HG03575 (cell line): ENCODE measurements around the gene GAS6.
"Not testable (repeated sequence)": the region's sequence is repeated elsewhere in the genome, so short reads cannot be mapped to it uniquely, and the experiment has no call there.

Source experiments
- ATAC-seq: cut with Tn5 transposase; IDR thresholded peaks from one replicate; pipeline ENCODE4 v1.9.1; 2021; ENCODE audit not compliant: unreplicated experiment, insufficient number of reproducible peaks, low FRiP score; ENCODE audit errors: extremely low read depth

The GAS6 gene

GRCh38 chr13:113875429-113875815, 11.5 kb upstream of the GAS6 start:
- no peak for ATAC-seq

- no peak for ATAC-seq
Measured at GRCh38 chr13:113874579-113875428, 10.9 kb upstream of the GAS6 start.

GRCh38 chr13:113874177-113874576, 10.3 kb upstream of the GAS6 start:
- ATAC-seq = no peak

GRCh38 chr13:113869263-113869662, 5.4 kb upstream of the GAS6 start:
- ATAC-seq = no peak

GRCh38 chr13:113867913-113868312, 4.0 kb upstream of the GAS6 start:
- not testable (repeated sequence) for ATAC-seq

GRCh38 chr13:113865427-113865826, 1.6 kb upstream of the GAS6 start:
- no peak for ATAC-seq

- no peak for ATAC-seq
Measured at GRCh38 chr13:113864273-113864890, 506 bp upstream of the GAS6 start.

GRCh38 chr13:113862931-113863523, 849 bp downstream of the GAS6 start:
- ATAC-seq = no peak

- ATAC-seq = no peak
Measured at GRCh38 chr13:113862191-113862930, 1.5 kb downstream of the GAS6 start.

- no peak for ATAC-seq
Measured at GRCh38 chr13:113861433-113862030, 2.3 kb downstream of the GAS6 start.

- no peak for ATAC-seq
Measured at GRCh38 chr13:113860665-113861432, 3.0 kb downstream of the GAS6 start.

- ATAC-seq = no peak
Measured at GRCh38 chr13:113860051-113860664, 3.7 kb downstream of the GAS6 start.

- no peak for ATAC-seq
Measured at GRCh38 chr13:113859311-113860050, 4.4 kb downstream of the GAS6 start.

- no peak for ATAC-seq
Measured at GRCh38 chr13:113857531-113858195, 6.2 kb downstream of the GAS6 start.

GRCh38 chr13:113856716-113857065, 7.2 kb downstream of the GAS6 start:
- ATAC-seq = no peak

GRCh38 chr13:113855931-113856715, 7.8 kb downstream of the GAS6 start:
- ATAC-seq = no peak
